ENCODE measurements around the gene CYB5RL.

CYB5RL gene

GRCh38 chr1:54156986-54157385 is 42.8 kb downstream of the CYB5RL start:
- no peak for DNase-seq (ENCODE audit: extremely low spot score)
- ChIA-PET POLR2A (no interaction called here), CTCF (no interaction called here)
- TF ChIP-seq CTCF (IDR thresholded peaks at IDR 0.05; ENCODE audit: control extremely low read depth, extremely low read depth, low read depth, missing control alignments), result no peak

- no peak for DNase-seq (ENCODE audit: extremely low spot score)
Observed at GRCh38 chr1:54156201-54156600, 43.6 kb downstream of the CYB5RL start.

GRCh38 chr1:54153535-54154439 is 46.0 kb downstream of the CYB5RL start:
- no peak for DNase-seq (ENCODE audit: extremely low spot score)
- no peak for TF ChIP-seq CTCF (IDR thresholded peaks at IDR 0.05; ENCODE audit: control extremely low read depth, extremely low read depth, low read depth, missing control alignments)
- ChIA-PET POLR2A (no interaction called here), CTCF (interaction anchor here (1.3 to 1.5 kb wide), 2 partner anchors 22 to 40 kb away, joined by 3 read pairs; no protein-coding TSS in a partner anchor)

More at GRCh38 chr1:54156201-54156600, 43.6 kb downstream of the CYB5RL start:
- ChIA-PET CTCF (no interaction called here), POLR2A (no interaction called here)
- TF ChIP-seq CTCF (IDR thresholded peaks at IDR 0.05; ENCODE audit: control extremely low read depth, extremely low read depth, low read depth, missing control alignments), result no peak

- no peak for DNase-seq (ENCODE audit: extremely low spot score)
- ChIA-PET CTCF (interaction anchor here (1.5 kb wide), 1 partner anchor 21 kb away, joined by 3 read pairs; no protein-coding TSS in a partner anchor), POLR2A (no interaction called here)
- TF ChIP-seq CTCF (IDR thresholded peaks at IDR 0.05; ENCODE audit: control extremely low read depth, extremely low read depth, low read depth, missing control alignments), result no peak
Observed at GRCh38 chr1:54152696-54153095, 47.1 kb downstream of the CYB5RL start, which contains the start of gene CDCP2. TSS of gene CDCP2 (minus strand) at chr1:54153000. CDS start at chr1:54152922, 78 bp downstream.

GRCh38 chr1:54151013-54151412 is 48.8 kb downstream of the CYB5RL start:
- CTCF ChIA-PET, result no interaction called here
- DNase-seq (ENCODE audit: extremely low spot score), result no peak
- POLR2A ChIA-PET, result no interaction called here
- no peak for TF ChIP-seq CTCF (IDR thresholded peaks at IDR 0.05; ENCODE audit: control extremely low read depth, extremely low read depth, low read depth, missing control alignments)

Measured in GM10248 (cell line).